ENCODE results near the gene PDLIM4.

Gene PDLIM4

DNA sequence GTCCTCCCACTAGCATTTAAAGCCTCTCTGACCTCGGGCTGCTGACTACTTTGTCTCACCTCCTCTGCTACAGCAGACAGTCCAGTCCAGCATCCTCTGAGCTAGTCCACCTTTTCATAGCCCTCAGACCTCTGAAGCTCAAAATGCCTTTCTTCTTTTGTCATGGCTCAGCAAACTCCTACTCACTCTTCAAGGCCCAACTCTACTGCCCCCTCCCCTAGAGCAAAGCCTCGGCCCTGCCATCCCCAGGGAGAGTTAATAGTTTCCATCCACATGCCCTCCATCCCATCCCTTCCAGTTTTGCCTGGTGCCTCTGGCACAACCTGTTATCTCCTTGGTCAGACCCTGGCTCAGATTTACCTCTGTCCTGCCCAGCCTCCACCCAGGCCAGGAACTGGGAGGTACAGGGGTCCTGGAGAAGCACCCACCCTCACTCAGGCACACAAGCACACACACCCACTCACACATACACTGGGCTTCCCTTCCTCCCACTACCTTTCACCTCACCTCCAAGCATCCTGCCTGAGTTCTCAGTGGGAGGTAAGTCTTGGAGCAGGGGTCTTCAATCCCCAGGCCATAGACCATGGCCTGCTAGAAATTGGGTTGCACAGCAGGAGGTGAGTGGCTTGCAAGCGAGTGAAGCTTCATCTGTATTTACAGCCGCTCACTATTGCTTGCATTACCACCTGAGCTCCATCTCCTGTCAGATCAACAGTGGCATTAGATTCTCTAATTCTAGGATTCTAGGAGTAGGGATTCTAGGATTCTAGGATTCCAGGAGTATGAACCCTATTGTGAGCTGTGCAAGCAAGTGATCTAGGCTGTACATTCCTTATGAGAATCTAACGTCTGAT lies 18.1 kb downstream of the PDLIM4 start:
- DNase-seq, result no peak

GRCh38 chr5:132277256-132277655 lies 19.8 kb downstream of the PDLIM4 start:
- H3K4me1 ChIP-seq, result peaks cover 20% of the 10 kb centered on the region
- no peak for DNase-seq
- H3K27me3 ChIP-seq, result no peaks in the 10 kb centered on the region
- TF ChIP-seq CTCF (IDR thresholded peaks at IDR 0.05; ENCODE audit: low read depth, low read length), result no peak
- no peaks in the 10 kb centered on the region for H3K9me3 ChIP-seq
- H3K4me3 ChIP-seq (ENCODE audit: low read depth, low read length), result no peak overlapping the region
- H3K36me3 ChIP-seq, result no peaks in the 10 kb centered on the region; the same call in 1 of the 2 replicates

More for the DNA sequence above, 18.1 kb downstream of the PDLIM4 start:
- Histone ChIP-seq H3K27me3 (no peaks in the 10 kb centered on the region), H3K36me3 (peaks cover 5% of the 10 kb centered on the region), H3K9me3 (no peaks in the 10 kb centered on the region), H3K4me1 (peaks cover 10% of the 10 kb centered on the region), H3K4me3 (ENCODE audit: low read depth, low read length) (no peak overlapping the region)
- TF ChIP-seq CTCF (IDR thresholded peaks at IDR 0.05; ENCODE audit: low read depth, low read length), result no peak

DNA sequence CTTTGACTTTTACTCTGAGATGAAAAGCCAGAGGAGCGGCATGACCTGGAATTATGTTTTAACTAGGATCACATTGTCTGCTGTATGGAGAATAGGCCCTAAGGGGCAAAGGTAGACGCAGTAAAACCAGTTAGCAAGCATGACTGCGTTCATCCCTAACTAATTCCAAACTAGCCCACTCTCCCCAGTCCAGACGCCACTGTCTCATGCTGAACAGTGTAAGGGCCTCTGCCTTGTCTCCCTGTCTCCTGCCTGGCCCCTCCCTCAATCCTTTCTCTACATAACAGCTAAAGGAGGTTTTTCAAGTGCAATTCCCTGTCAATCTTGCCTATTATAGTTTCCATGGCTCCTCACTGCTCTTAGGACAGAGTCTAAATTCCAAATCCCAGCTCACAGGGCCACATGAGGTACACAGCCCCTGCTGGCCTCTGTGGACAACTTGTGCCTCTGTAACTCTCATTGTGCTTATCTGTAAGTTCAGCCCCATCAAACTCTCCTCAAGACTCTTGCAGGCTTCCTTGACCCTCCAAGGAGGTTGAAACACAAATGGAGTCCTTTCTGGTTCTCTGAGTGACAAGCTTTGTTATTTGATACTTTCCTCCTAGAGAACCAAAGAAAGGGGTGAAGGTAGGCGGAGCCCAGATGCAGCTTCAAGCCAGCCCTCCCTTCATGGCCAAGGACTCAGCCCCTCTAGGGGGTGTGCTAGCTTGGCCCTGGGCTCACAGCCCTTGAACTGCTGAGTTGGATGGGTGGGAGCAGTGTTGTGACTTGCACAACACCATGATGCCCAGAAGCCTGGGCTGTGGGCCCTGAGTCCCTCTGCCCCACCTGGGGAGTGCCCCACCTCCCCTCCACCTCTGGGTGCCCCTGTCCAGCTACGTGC lies 20.7 kb downstream of the PDLIM4 start:
- no peak for DNase-seq
- no peaks in the 10 kb centered on the region for H3K36me3 ChIP-seq
- H3K4me1 ChIP-seq, result peaks cover 25% of the 10 kb centered on the region
- TF ChIP-seq CTCF (IDR thresholded peaks at IDR 0.05; ENCODE audit: low read depth, low read length), result no peak
- no peaks in the 10 kb centered on the region for H3K27me3 ChIP-seq
- H3K4me3 ChIP-seq (ENCODE audit: low read depth, low read length), result no peak overlapping the region
- no peaks in the 10 kb centered on the region for H3K9me3 ChIP-seq

DNA sequence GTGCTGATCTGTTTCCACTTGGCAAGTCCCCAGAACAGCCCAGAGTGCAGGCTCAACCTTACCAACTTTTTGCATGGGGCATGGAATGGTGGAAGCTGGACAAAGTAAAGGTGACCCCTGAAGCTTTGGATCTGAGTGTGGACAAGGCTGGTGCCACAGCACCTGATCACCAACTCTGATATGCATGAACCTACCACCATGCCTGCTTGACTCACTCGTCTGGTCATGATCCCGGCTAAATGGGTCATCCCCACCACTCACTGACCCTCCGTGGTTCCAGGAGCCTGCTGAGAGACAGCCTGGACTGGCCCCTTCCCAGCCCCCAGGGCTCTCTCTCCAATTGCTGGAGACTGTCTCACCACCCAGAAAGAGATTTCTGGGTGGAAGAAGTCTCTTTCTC lies 22.3 kb downstream of the PDLIM4 start:
- TF ChIP-seq CTCF (IDR thresholded peaks at IDR 0.05; ENCODE audit: low read depth, low read length), result no peak
- no peaks in the 10 kb centered on the region for H3K9me3 ChIP-seq
- no peaks in the 10 kb centered on the region for H3K27me3 ChIP-seq
- DNase-seq, result no peak
- H3K36me3 ChIP-seq, result no peaks in the 10 kb centered on the region
- H3K4me3 ChIP-seq (ENCODE audit: low read depth, low read length), result no peak overlapping the region
- H3K4me1 ChIP-seq, result peaks cover 30% of the 10 kb centered on the region

DNA sequence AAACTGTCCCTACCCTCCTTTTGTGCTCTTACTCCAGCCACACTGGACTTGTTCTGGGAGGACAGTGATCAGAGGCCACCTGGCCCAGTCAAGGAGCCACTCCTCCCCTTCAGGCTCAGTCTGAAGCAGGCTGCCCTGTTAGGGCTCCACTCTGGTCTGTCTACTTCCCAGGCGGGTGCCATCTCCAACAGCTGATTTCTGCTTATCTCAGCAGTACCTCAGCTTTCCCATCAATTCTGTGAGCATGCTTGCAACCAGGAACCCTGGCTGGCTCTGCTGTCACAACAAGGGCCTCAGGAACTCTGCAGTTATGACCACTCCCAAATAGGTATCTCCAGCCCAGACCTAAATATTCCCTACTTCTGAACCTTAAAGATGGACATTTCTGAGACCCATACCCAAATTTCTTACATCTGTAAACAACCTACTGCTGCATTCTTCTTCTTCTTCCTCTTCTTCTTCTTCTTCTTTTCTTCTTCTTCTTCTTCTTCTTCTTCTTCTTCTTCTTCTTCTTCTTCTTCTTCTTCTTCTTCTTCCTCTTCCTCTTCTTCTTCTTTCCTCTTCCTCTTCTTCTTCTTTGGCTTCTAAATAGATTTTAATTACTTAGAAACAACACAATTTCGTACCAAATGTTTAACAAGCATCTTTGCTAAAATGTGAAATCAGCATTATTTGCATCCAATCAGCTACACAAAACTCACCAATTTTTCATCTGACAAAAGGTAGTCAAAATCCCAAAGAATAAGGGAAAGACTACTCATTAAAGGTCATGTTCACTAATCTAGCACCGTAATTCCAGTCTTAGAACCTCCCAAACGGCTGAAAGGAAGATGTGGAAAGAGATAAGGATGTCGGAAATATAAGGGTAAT lies 23.1 kb downstream of the PDLIM4 start:
- H3K9me3 ChIP-seq, result no peaks in the 10 kb centered on the region
- H3K27me3 ChIP-seq, result no peaks in the 10 kb centered on the region
- no peak overlapping the region for H3K4me3 ChIP-seq (ENCODE audit: low read depth, low read length)
- TF ChIP-seq CTCF (IDR thresholded peaks at IDR 0.05; ENCODE audit: low read depth, low read length), result no peak
- peaks cover 30% of the 10 kb centered on the region for H3K4me1 ChIP-seq
- H3K36me3 ChIP-seq, result no peaks in the 10 kb centered on the region
- no peak for DNase-seq
